Fibroblast of lung (primary cell): ENCODE measurements around the gene SULF2.

Source experiments
- EZH2 ChIP-seq: IDR thresholded peaks from 2 replicates; pipeline ENCODE4 v1.5.1; 2012; ENCODE audit warnings: low read length, control low read depth, mild to moderate bottlenecking; ENCODE audit errors: missing control alignments
- TF ChIP-seq, protein P1 (sequence below), 2 donors: IDR thresholded peaks in 1 of 2; conservative IDR thresholded peaks in 1 of 2; 1 replicate in 1 of 2; 2 replicates in 1 of 2; pipeline ENCODE4 v1.5.1; 2011 to 2012; ENCODE audit warnings: low read length in 2 of 2, control low read depth in 1 of 2, inconsistent platforms in 1 of 2, low read depth in 1 of 2, mild to moderate bottlenecking in 1 of 2

DNA sequence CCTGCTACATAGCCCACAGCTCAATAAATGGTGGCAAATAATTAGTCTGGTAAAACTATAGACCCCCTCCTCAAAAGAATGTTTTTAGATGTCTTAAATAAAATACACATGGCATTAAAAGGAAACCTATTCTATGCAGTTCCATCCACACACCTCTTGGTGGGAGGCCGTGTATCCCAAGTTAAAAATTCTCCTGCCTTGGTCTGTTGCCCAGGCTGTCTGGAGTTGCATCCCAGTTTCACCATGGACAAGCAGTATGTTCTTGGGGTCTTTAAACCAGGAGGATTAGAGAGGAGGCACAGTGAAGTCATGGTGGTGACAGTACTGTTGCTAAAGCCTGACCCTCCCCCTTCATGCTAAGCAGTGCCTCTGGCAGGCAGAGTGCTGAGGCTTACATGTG lies 95.5 kb downstream of the SULF2 start:
- no peak for TF ChIP-seq EZH2
- TF ChIP-seq, protein P1, sequence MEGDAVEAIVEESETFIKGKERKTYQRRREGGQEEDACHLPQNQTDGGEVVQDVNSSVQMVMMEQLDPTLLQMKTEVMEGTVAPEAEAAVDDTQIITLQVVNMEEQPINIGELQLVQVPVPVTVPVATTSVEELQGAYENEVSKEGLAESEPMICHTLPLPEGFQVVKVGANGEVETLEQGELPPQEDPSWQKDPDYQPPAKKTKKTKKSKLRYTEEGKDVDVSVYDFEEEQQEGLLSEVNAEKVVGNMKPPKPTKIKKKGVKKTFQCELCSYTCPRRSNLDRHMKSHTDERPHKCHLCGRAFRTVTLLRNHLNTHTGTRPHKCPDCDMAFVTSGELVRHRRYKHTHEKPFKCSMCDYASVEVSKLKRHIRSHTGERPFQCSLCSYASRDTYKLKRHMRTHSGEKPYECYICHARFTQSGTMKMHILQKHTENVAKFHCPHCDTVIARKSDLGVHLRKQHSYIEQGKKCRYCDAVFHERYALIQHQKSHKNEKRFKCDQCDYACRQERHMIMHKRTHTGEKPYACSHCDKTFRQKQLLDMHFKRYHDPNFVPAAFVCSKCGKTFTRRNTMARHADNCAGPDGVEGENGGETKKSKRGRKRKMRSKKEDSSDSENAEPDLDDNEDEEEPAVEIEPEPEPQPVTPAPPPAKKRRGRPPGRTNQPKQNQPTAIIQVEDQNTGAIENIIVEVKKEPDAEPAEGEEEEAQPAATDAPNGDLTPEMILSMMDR (conservative IDR thresholded peaks at IDR 0.05 in 1 of 2, IDR thresholded peaks at IDR 0.05 in 1 of 2; ENCODE audit: low read depth in 1 of 2, low read length in 2 of 2): no peak
